Measurements from ENCODE around the gene SEC24A.
"Not testable (repeated sequence)": the region's sequence is repeated elsewhere in the genome, so short reads cannot be mapped to it uniquely, and the experiment has no call there.

The SEC24A gene

DNA sequence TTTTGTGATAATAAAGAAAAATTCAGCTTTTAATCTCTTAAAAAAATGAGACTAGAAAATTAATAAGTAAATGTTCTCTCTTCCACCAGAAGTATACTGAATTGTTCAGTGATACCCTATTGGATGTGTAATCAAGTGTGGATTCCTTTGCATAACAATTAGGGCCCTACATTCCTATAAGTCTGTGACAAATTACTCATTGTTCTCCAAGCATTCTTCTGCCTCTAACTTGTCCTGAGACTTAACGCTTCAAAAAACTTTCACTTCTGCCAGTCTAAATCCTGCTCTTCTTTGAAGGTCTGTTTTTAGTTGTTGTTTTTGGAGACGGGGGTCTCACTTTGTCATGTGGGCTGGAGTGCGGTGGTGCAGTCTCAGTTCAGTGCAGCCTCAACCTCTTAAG, 100.8 kb downstream of the SEC24A start:
- DNase-seq (ENCODE audit: low read depth): no peak

DNA sequence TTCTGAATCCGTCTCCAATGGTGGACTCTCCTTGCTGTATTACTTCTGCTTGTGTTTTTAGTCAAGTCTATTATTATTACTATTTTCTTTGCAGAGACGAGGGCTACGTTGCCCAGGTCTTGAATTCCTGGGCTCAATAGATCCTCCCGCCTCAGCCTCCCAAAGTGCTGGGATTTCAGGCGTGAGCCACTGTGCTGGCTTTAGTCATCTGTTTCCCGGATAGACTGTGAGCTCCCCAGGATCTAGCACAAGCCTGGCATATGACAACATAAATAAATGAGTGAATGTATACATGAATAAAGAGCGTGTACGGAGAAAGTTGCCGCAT, 109.6 kb downstream of the SEC24A start:
- no peak for DNase-seq (ENCODE audit: low read depth)

- peak; percentile 65 for DNase-seq (ENCODE audit: low read depth)
These were observed 110.1 kb downstream of the SEC24A start, which contains the start of gene DDX46 for GRCh38 chr5:134758504-134759341. Gene DDX46, plus strand, starts transcription at chr5:134758779. Its CDS starts 160 bp downstream, at chr5:134758939.

DNA sequence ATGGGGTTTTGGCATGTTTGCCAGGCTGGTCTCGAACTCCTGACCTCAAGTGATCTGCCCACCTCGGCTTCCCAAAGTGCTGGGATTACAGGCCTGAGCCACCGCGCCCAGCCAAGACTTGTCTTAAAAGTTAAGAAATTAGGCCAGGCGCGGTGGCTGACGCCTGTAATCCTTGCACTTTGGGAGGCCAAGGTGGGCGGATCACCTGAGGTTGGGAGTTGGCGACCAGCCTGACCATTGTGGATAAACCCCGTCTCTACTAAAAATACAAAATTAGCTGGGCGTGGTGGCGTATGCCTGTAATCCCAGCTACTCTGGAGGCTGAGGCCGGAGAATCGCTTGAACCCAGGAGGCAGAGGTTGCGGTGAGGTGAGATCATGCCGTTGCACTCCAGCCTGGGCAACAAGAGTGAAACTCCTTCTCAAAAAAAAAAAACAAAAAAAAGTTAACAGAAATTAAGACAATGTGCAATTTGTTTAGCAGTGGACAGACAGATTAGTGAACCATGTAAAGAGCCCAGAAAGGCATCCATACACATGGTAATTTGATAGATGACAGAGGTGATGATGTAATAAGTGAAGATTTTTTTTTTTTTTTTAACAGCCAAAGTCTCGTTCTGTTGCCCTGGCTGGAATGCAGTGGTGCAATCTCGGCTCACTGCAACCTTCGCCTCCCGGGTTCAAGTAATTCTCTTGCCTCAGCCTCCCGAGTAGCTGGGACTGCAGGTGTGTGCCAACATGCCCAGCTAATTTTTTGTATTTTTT, 119.1 kb downstream of the SEC24A start:
- DNase-seq (ENCODE audit: low read depth): not testable (repeated sequence)

GRCh38 chr5:134769206-134769605, 120.6 kb downstream of the SEC24A start:
- DNase-seq (ENCODE audit: low read depth): no peak

GRCh38 chr5:134772461-134773125, 124.0 kb downstream of the SEC24A start:
- DNase-seq (ENCODE audit: low read depth): no peak

DNA sequence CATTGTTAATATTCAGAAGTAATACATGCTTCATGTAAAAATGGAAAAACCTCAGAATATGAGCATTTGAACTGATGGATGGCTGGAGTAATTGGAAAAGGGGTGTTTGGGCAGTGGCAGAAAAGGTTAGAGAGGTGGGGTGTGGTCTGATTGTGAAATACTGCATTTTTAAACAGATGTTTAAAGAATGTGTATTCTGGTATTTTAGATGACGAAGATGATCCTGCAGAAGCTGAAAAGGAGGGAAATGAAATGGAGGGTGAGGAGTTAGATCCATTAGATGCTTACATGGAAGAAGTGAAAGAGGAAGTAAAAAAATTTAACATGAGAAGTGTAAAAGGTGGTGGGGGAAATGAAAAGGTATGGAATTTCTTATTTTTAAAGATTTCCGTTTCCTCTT, 128.8 kb downstream of the SEC24A start:
- DNase-seq (ENCODE audit: low read depth): no peak
